Smooth muscle cell of trachea (primary cell): Measurements from ENCODE around the gene DCTPP1. TPM values are rescaled to one million over a fixed set of nuclear protein-coding genes. Genes with fewer than 3 reads are reported as not detected.

Experiments used
- total RNA-seq: library from RNA; depleted of rRNA; stranded (reverse); fragments of >200 nt; gene quantifications from 2 replicates; pipeline ENCODE4 v1.2.1, GENCODE V29; 2014

Gene DCTPP1
- 7.9 and 16.9 TPM in 2 replicates for total RNA-seq

GRCh38 chr16:30429678-30430427, at the start of gene DCTPP1:
Gene DCTPP1, minus strand, starts transcription at chr16:30430030. Its CDS starts 50 bp downstream, at chr16:30429980.

GRCh38 chr16:30472328-30472942, 42.6 kb upstream of the DCTPP1 start, which contains the start of gene ITGAL:
Gene ITGAL, plus strand, starts transcription at chr16:30472742. Its CDS starts 96 bp downstream, at chr16:30472838.

GRCh38 chr16:30445408-30446202, 15.8 kb upstream of the DCTPP1 start, which contains the start of gene SEPHS2:
Gene SEPHS2, minus strand, starts transcription at chr16:30445874. Its CDS starts 147 bp downstream, at chr16:30445727.

GRCh38 chr16:30407102-30407803, 22.6 kb downstream of the DCTPP1 start, which contains the start of gene ZNF771:
Gene ZNF771, plus strand, starts transcription at chr16:30407606. Its CDS starts 448 bp downstream, at chr16:30408054.

GRCh38 chr16:30395155-30395991, 34.5 kb downstream of the DCTPP1 start, which contains the start of gene ZNF48:
Gene ZNF48, plus strand, starts transcription at chr16:30395420. Its CDS starts 375 bp downstream, at chr16:30395795.

GRCh38 chr16:30382111-30382881, 47.5 kb downstream of the DCTPP1 start, which contains the start of gene SEPTIN1:
Gene SEPTIN1, minus strand, starts transcription at chr16:30382561. Its CDS starts 19 bp downstream, at chr16:30382542.

GRCh38 chr16:30374538-30374937, 55.3 kb downstream of the DCTPP1 start, which contains the start of gene MYL11:
Gene MYL11, plus strand, starts transcription at chr16:30374802. Its CDS starts 56 bp downstream, at chr16:30374858.

Other genes with a start within 250 kb of the DCTPP1 start
- gene CORO1A, start 246.4 kb downstream of the DCTPP1 start, total RNA-seq: 0.50 and 2.6 TPM in 2 replicates
- 14.9 and 139 TPM in 2 replicates for gene BOLA2B, start 236.4 kb downstream of the DCTPP1 start, total RNA-seq
- 35.9 and 55.4 TPM in 2 replicates for gene SLX1A, start 236.2 kb downstream of the DCTPP1 start, total RNA-seq
- 5.2 and 8.6 TPM in 2 replicates for gene SULT1A3, start 230.8 kb downstream of the DCTPP1 start, total RNA-seq
- gene NPIPB13, start 181.6 kb downstream of the DCTPP1 start, total RNA-seq: 0.15 and 2.0 TPM in 2 replicates
- 39.0 and 42.6 TPM in 2 replicates for gene CD2BP2, start 74.7 kb downstream of the DCTPP1 start, total RNA-seq
- gene TBC1D10B, start 59.5 kb downstream of the DCTPP1 start, total RNA-seq: 41.5 and 49.0 TPM in 2 replicates
- not detected in 2 replicates for gene MYL11, start 55.2 kb downstream of the DCTPP1 start, total RNA-seq
- gene SEPTIN1, start 47.5 kb downstream of the DCTPP1 start, total RNA-seq: 0.50 TPM in 1 of 2 replicates, not detected in the other
- 5.4 and 8.3 TPM in 2 replicates for gene ZNF48, start 34.6 kb downstream of the DCTPP1 start, total RNA-seq
- 15.6 and 20.5 TPM in 2 replicates for gene ZNF771, start 22.4 kb downstream of the DCTPP1 start, total RNA-seq
- 14.0 and 14.7 TPM in 2 replicates for gene SEPHS2, start 15.8 kb upstream of the DCTPP1 start, total RNA-seq
- under 0.01 TPM in 1 of 2 replicates, not detected in the other for gene ITGAL, start 42.7 kb upstream of the DCTPP1 start, total RNA-seq
- 14.3 and 27.5 TPM in 2 replicates for gene ZNF768, start 96.5 kb upstream of the DCTPP1 start, total RNA-seq
- 9.9 and 19.4 TPM in 2 replicates for gene ZNF747, start 104.8 kb upstream of the DCTPP1 start, total RNA-seq
- 6.3 and 6.5 TPM in 2 replicates for gene ZNF764, start 128.3 kb upstream of the DCTPP1 start, total RNA-seq
- 13.2 and 13.6 TPM in 2 replicates for gene ZNF688, start 141.7 kb upstream of the DCTPP1 start, total RNA-seq
- gene ZNF785, start 155.7 kb upstream of the DCTPP1 start, total RNA-seq: 6.4 and 8.3 TPM in 2 replicates
- gene ZNF689, start 180.4 kb upstream of the DCTPP1 start, total RNA-seq: 5.4 and 7.1 TPM in 2 replicates
- 4.8 and 8.8 TPM in 2 replicates for gene PRR14, start 220.9 kb upstream of the DCTPP1 start, total RNA-seq
- gene FBRS, start 228.4 kb upstream of the DCTPP1 start, total RNA-seq: 23.2 and 24.4 TPM in 2 replicates